Measurements from ENCODE around the gene PANK2.
"Not testable (repeated sequence)": the region's sequence is repeated elsewhere in the genome, so short reads cannot be mapped to it uniquely, and the experiment has no call there.

PANK2 gene

DNA sequence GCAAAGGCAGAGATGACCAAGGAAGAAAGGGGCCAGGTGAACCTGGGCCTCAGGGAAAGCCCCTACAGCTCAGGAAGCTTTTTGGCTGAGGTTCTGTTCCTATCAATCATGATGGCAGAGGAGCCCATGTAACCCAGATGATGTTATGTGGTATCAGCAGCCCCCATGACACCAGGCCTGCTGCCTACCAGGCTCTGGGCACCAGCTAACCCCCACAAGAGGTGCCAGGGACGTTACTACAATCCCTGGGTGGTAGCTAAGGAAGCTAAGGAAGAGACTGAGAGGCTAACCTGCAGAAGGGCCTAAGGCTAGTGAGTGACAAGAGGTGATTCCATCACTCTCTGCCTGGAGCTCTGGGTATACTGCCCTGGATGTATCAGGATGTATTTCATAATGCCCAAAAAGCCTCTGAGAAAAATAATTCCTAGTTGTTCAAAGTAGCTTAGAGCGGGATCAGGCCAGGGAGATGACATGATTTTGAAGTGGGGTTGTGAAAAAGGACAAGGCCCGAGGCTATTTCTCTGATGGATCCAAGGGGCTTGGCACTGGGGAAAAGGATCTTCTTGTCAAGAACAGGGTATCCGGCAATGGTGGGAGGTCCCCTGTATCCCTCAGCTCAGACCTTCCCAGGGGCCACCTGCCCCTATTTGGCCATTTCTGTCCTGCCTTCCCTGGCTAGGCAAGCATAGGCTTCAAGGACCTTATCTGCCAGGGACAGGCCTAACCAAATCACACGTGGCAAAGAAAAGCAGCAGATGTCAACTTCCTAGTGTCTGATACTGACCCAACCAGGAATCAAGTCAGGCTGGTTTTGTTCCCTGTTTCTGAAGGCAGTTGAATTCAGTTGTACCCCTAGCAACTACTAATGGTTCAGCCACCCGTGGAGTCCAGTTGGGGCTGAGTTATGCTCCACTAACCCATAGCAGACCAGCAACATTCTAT lies 41.3 kb downstream of the PANK2 start:
- no peak for DNase-seq

DNA sequence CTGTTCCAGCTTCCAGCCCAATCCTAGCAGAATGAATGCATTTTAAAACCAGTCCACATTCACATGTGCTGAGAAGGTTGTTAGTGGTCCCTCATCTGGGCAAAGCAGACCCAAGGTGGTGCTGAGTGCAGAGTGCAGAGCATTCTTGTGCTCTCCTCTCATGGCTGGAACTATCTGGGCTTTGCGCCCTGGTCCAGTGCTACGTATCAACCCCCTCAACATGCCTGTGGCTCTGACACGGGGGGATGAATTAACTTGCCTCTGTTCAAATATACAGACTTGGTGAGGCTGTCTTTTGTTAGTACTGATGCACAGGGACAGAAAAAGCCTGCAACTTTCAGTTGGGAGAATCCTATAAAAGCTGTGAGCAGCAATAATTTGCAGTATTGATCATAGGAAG lies 42.5 kb downstream of the PANK2 start:
- DNase-seq, result no peak

DNA sequence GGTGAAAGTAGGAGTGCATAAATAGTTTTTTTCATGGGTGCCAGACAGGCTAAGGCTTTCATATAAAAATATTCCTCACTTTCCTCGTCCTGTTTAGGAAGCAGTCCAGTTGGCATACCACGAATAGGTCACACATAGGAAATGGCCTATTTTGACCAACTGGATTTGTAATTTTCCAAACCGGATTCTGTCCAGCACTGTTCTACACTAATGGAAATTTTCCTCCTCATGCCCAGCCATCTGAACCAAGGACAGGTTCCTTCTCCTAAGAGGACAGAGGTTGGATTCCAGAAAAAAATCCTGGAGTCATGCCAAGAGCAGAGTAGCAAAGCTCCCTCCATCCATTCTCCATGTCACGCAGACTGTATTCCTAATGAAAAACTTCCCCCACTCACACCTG lies 43.1 kb downstream of the PANK2 start:
- no peak for DNase-seq

DNA sequence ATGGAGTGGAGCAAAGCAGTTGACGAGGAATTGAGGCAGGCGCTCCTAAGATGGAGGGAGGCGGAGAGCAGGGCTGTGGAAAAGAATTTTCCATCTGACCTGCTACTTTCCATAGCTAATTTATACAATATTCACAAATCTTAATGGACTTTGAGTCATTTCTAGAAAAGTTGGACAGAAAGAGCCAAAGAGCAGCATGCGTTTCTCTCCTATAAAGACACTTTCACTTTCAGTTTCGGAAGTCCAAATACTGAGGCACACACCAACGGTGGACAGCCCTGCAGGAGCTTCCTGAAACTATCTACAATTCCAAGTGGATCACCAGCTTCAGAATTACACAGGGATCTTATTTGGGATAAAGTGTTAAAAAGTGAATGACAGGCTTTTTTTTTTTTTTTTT lies 43.5 kb downstream of the PANK2 start:
- DNase-seq, result no peak

- DNase-seq, result no peak
Observed at GRCh38 chr20:3933218-3933617, 44.0 kb downstream of the PANK2 start.

- DNase-seq, result no peak
Observed at GRCh38 chr20:3934624-3935023, 45.4 kb downstream of the PANK2 start.

DNA sequence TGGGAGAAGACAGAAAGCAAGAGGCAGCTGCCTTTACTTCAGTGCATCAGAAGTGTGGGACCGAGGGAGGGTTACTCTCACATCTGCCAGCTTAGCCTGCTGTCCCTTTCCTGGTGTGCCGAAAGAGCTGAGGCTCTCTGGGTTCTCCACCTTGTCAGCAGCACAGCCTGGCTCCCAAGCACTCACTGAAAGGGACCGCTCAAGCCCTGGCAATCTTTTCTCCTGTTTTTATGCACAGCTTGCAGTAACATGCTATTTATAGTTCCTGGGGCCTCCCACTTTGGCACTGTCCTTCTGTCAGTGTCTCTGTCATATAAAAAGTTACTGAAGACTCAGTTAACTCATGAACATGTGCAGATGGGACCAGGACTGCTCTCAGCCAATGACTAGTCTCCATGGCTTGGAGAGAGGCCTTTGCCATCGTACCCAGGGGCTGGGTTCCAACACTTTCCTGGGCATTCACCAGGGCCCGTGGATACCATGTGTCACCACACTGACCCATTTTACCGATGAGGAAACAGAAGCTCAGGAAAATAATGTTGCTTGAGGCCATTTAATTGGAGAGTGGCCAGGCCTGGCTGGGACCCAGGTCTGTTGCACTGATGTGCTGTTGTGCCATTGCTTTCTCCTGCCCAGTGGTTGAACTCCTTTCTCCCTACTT lies 46.2 kb downstream of the PANK2 start:
- DNase-seq, result no peak

- DNase-seq, result no peak
Observed at GRCh38 chr20:3935956-3936340, 46.8 kb downstream of the PANK2 start.

GRCh38 chr20:3937618-3938017 lies 48.4 kb downstream of the PANK2 start:
- DNase-seq, result no peak

DNA sequence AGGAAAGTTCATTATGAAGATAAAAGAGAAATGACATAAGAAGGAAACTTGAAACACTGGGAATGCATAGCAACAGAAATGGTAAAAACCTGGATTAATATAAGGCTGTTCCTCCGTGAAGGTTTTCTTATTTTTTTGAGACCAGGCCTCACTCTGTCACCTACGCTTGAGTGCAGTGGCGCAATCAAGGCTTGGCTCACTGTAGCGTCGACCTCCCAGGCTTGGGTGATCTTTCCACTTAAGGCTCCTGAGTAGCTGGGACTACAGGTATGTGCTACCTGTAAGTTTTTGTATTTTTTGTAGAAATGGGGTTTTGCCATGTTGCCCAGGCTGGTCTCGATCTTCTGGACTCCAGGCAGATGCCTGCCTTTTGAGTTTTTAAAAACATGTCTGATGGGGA lies 51.7 kb downstream of the PANK2 start:
- DNase-seq, result no peak

DNA sequence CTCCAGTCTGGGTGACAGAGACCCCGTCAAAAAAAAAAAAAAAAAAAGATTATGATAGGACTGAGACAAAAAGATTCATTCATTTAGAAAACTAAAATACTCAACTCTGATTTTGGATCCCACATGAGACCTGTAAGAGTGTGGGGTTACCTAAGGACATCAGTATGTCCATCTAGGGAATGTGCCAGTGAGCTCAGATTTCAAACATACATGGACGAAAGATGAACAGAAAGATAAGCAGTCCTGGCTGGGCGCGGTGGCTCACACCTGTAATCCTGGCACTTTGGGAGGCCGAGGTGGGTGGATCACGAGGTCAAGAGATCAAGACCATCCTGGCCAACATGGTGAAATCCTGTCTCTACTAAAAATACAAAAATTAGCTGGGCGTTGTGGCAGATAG lies 57.5 kb downstream of the PANK2 start:
- not testable (repeated sequence) for DNase-seq

DNA sequence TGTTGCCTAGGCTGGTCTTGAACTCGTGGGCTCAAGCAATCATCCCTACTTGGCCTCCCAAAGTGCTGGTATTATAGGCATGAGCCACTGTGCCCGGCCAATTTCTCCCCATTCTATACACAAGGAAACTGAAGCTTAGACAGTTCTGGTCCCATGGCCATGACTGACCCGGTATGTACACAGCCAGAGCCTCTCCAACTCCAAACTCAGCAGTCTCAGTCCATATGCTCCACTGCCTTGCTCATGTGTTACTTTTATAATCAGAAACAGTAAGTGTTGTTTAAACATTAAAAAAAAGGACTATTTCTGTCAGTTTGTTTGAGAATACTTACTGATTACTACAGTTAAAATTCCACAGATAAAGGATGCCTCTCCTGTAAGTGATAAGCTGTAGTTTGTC lies 75.5 kb downstream of the PANK2 start:
- no peak for DNase-seq

DNA sequence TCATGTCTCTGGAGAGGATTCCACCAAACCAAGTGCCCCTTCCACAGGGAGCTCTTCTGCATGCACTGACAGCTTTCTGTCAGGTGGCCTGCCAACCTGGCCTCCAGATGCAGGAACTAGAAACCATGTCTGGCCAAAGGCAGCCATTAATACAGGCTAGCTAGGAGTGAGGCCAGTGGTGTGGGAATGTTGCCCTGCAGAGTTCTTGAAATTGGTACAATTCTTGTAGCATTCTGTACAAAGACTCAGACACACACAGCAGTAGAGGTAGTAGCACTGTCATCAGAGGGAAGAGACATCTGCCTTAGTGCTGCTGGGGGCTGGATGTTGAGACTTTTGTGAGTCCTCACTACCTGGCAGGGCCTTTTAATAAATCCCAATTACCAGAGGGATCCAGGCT lies 77.4 kb downstream of the PANK2 start:
- DNase-seq, result no peak

GRCh38 chr20:3970016-3970415 lies 80.8 kb downstream of the PANK2 start:
- no peak for DNase-seq

DNA sequence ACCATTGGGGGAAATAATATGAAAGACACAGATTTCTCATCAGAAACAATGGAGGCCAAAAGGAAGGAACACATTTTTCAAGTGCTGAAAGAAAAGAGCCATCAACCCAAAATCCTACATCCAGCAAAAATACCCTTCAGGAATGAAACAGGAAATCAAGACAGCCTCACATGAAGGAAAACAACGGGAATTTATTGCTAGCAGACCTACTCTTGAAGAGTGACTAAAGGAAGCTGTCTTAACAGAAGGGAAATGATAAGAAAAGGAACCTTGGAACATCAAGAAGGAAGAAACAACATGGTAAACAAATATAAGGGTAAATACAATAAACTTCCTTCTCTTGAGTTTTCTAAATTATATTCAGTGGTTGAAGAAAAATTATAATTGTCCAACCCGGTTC lies 82.0 kb downstream of the PANK2 start:
- no peak for DNase-seq

GRCh38 chr20:3972161-3972560 lies 83.0 kb downstream of the PANK2 start:
- DNase-seq, result no peak

- not testable (repeated sequence) for DNase-seq
Observed at GRCh38 chr20:3972631-3973030, 83.4 kb downstream of the PANK2 start.

DNA sequence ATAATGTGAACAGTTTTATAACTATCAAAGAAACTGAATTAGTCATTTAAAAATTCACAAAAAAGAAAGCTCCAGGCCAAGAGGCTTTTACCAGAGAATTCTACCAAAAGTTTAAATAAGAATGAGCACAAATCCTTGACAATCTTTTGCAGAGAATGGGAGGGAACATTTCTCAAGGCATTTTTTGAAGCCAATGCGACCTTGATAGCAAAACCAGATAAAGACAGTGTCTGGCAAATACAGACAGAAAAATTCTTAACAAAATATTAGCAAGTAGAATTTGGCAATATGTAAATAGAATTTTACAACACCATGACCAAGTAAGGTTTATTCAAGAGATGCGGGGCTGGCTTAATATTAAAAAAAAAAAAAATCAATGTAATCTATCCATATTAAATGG lies 84.5 kb downstream of the PANK2 start:
- DNase-seq, result no peak

DNA sequence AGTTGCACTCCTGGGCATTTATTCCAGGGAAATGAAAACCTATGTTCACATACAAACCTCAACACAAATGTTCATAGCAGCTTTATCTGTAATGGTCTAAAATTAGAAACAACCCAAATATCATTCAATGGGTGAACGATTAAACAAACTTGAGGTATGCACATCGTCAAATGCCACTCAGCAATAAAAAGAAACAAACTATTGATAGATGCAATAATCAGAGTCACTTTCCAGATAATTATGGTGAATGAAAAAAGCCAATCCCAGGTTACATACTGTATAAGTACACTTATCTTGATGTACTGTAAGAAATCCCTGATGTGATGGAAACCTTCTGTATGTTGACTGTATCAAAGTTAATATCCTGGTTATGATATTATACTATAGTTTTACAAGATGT lies 87.3 kb downstream of the PANK2 start:
- DNase-seq, result no peak

Measured in activated naive CD4-positive, alpha-beta T cell (primary cell).